Left renal pelvis (tissue), 4 donors: ENCODE data around the gene ARL17B. TPM values are rescaled to one million over a fixed set of nuclear protein-coding genes. Genes with fewer than 3 reads are reported as not detected.
"Not testable (repeated sequence)": the region's sequence is repeated elsewhere in the genome, so short reads cannot be mapped to it uniquely, and the experiment has no call there.

ENCODE experiments used
- DNase-seq, 4 donors: peaks; one replicate each; pipeline ENCODE4 v3.0.0-alpha.2; 2013; ENCODE audit warnings: low read depth in 4 of 4, low spot score in 3 of 4
- polyA plus RNA-seq, 4 donors: library from polyadenylated mRNA; unstranded; fragments of 120-200 nt; gene quantifications; one replicate each; pipeline ENCODE4 v1.2.1, GENCODE V29; 2013; ENCODE audit not compliant: insufficient read length in 4 of 4

Gene ARL17B
- polyA plus RNA-seq, 4 donors: 13.2 to 22.1 (median 15.1) TPM

- DNase-seq: not testable (repeated sequence)
Observed at GRCh38 chr17:46291618-46292017, 69.9 kb downstream of the ARL17B start.

- not testable (repeated sequence) for DNase-seq
Observed at GRCh38 chr17:46290906-46291546, 70.5 kb downstream of the ARL17B start.

- not testable (repeated sequence) for DNase-seq
Observed at GRCh38 chr17:46287587-46287986, 74.0 kb downstream of the ARL17B start.

DNA sequence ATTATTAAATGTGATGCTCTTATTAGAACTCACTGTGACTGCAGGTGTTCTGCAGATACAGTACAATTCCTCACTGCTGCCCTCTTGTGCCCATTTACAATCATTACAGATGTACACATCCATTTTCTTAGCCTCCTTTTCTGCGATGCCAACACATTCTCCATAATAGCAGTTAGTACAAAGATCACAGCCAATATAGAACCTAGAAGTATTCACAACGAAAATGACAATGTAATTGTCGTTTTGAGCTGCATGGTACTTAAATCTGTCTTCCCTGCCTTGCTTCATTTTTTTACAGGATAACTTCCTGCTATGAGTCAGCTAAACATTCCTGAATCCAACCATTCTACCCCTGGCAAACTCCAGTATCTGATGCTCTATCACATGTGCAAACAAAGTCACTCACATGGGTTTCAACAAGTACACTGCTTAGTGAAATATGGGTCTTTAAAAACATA lies 74.8 kb downstream of the ARL17B start:
- DNase-seq: peak in 3 of 4 donors; percentile 19 to 45 (median 29)

GRCh38 chr17:46285500-46285899 lies 76.1 kb downstream of the ARL17B start:
- DNase-seq: not testable (repeated sequence)

GRCh38 chr17:46284467-46284866 lies 77.1 kb downstream of the ARL17B start:
- not testable (repeated sequence) for DNase-seq

- not testable (repeated sequence) for DNase-seq
Observed at GRCh38 chr17:46282635-46283034, 78.9 kb downstream of the ARL17B start.

DNA sequence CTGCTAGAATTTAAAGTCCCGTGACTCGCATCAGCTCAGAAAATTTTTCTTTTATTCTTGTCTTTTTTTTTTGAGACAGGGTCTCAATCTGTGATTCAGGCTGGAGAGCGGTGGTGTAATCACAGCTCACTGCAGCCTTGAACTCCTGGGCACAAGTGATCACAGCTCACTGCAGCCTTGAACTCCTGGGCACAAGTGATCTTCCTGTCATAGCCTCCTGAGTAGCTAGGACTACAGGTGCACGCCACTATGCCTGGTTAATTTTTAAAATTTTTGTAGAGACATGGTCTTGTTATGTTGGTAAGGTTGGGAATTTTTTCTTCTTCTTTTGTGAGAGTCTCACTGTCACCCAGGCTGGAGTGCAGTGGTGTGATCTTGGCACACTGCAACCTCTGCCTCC lies 80.2 kb downstream of the ARL17B start:
- DNase-seq: not testable (repeated sequence)

- DNase-seq: not testable (repeated sequence)
Observed at GRCh38 chr17:46276728-46277479, 84.7 kb downstream of the ARL17B start.

- no peak for DNase-seq
Observed at GRCh38 chr17:46274238-46274637, 87.3 kb downstream of the ARL17B start.

- DNase-seq: no peak
Observed at GRCh38 chr17:46273541-46274236, 87.9 kb downstream of the ARL17B start.

DNA sequence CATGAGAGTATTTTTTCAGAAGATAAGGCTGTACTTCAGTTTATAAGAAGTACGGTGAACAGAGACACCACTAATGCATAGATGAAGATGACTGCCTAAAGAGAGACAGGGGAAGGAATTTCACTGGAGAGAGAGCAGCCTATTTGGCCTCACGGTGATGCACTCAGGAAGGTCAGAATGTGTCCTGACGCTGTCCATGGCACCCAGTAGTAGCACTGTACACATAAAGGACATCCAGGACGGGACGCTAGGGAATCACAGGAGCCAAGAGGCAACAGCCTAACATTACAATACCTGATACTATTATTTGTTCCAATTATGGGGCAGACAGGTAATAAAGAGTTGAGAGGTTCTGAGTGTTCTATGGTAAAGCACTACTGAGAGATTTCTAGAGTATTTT lies 91.5 kb downstream of the ARL17B start:
- no peak for DNase-seq

DNA sequence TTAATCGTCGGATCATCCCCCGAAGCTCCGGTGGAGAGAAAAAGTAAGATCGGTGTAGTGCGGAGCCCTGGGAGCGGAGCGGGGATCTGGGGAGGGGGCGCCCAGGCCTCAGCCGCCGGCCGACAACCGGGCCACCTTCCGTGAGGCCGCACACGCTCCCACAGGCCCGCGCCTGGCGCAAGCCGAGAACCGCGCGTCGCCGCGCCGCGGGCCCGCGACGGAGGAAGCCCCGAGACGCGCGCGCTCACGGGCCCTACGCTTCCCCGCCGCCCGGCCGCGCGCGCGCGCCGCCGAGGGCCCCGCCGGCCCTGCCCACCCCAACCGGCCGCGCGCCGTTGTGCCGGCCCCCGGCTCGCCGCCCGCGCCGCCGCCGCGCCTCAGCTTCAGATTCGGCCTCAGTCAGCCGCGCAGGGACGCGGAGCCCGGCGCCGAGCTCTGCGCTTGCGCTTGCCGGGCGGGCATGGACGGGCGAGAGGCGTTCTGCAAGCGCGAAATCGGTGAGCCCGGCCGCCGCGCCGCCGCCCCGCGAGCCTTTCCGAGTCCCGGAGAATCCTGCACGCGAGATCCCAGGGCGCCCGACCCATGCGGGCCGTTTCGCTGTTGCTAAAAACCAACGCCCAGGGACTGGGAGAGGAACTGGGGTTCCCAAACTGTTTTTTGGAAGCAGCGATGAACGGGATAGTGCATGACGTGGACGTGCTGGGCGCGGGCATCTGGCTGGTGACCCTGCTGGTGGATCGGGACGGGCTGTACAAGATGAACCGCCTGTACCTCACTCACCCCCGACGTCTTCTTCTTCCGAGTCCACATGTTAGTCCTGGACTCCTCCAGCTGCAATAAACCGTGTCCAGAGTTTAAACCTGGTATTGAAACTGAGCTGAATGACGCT lies 94.7 kb downstream of the ARL17B start:
- peak; percentile 52 to 93 (median 80) for DNase-seq

- DNase-seq: not testable (repeated sequence)
Observed at GRCh38 chr17:46266063-46266655, 95.4 kb downstream of the ARL17B start.

GRCh38 chr17:46264456-46265198 lies 96.9 kb downstream of the ARL17B start:
- no peak for DNase-seq

DNA sequence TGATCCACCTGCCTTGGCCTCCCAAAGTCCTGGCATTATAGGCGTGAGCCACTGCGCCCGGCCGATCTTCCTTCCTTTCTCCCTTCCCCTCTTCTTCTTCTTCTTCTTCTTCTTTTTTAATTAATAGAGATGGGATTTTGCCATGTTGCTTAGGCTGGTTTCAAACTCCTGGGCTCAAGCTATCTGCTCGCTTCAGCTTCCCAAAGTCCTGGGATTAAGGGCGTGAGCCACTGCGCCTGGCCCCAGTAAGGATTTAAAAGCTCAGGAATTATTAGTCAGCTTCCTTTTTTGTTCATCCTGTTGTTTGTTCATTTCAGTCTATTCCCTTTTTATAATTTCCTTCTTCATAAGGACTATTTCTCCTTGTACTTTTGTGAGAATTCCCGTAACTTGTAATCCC lies 99.3 kb downstream of the ARL17B start:
- DNase-seq: no peak

DNA sequence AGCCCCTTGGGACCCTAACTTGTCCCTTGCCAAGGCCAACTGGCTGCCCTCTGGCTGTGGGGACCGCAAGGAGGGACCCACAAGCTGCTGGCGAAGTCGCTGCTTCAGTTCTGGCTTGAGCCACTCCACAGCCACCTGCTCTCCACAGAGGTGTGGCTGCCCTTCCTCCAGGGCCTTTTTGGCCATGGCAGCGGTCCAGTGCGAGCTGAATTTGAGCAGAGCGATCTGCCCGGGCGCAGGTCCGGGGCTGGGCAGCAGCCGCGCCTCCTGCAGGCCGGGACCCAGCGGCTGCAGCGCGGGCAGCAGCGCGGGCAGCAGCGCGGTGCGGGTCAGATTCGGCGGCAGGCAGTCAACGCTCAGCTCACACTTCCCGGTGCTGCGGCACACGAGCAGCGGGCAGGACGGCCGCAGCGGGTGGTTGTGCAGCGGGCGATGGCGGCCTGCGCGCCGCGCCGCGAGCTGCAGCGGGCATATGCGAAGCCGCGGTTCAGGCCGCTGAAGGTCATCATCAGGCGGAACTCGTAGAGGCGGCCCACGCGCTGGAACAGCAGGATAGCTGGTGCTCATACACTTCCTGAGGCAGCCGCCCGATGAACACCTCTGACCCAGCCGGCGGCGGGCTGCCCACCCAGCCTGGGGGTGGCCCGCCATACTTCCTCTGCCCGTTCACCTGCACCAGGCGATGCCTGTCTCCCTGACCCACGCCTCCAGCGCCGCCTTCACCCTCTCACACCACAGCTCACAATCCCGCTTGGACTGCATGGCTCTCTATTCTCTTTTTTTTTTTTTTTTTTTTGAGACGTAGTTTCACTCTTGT lies 101.5 kb downstream of the ARL17B start:
- not testable (repeated sequence) for DNase-seq

- DNase-seq: not testable (repeated sequence)
Observed at GRCh38 chr17:46256369-46256768, 105.2 kb downstream of the ARL17B start.
